GM10266 (cell line): ENCODE data around the gene EFNA2.

ENCODE experiments used
- DNase-seq: peaks from one replicate; pipeline ENCODE4 v3.0.0; 2012; ENCODE audit errors: extremely low spot score
- TF ChIP-seq, protein P1 (sequence below): IDR thresholded peaks from 2 replicates; pipeline ENCODE4 v1.5.1; 2012; ENCODE audit warnings: mild to moderate bottlenecking, low read depth; ENCODE audit not compliant: control insufficient read depth, insufficient read depth; ENCODE audit errors: missing control alignments

Gene EFNA2

DNA sequence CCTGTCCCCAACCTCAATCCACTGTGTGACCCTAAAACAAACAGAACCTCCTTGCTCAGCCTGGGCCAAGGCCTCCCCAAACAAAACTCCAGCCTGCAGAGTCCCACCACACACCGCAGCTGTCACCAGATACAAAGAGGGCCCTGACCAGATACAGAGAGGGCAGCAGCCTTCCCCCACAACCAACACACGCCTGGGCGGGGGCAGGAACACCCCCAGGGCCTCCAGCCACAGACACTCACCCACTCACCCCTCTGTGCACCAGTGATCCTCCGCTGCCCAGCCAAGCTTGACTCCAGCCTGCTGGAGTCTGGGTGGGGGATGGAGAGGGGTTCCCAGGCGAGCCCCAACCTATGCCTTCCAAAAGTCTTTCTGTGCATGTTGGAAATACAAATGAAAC lies 22.5 kb upstream of the EFNA2 start:
- TF ChIP-seq, protein P1, sequence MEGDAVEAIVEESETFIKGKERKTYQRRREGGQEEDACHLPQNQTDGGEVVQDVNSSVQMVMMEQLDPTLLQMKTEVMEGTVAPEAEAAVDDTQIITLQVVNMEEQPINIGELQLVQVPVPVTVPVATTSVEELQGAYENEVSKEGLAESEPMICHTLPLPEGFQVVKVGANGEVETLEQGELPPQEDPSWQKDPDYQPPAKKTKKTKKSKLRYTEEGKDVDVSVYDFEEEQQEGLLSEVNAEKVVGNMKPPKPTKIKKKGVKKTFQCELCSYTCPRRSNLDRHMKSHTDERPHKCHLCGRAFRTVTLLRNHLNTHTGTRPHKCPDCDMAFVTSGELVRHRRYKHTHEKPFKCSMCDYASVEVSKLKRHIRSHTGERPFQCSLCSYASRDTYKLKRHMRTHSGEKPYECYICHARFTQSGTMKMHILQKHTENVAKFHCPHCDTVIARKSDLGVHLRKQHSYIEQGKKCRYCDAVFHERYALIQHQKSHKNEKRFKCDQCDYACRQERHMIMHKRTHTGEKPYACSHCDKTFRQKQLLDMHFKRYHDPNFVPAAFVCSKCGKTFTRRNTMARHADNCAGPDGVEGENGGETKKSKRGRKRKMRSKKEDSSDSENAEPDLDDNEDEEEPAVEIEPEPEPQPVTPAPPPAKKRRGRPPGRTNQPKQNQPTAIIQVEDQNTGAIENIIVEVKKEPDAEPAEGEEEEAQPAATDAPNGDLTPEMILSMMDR: no peak
- DNase-seq: no peak

DNA sequence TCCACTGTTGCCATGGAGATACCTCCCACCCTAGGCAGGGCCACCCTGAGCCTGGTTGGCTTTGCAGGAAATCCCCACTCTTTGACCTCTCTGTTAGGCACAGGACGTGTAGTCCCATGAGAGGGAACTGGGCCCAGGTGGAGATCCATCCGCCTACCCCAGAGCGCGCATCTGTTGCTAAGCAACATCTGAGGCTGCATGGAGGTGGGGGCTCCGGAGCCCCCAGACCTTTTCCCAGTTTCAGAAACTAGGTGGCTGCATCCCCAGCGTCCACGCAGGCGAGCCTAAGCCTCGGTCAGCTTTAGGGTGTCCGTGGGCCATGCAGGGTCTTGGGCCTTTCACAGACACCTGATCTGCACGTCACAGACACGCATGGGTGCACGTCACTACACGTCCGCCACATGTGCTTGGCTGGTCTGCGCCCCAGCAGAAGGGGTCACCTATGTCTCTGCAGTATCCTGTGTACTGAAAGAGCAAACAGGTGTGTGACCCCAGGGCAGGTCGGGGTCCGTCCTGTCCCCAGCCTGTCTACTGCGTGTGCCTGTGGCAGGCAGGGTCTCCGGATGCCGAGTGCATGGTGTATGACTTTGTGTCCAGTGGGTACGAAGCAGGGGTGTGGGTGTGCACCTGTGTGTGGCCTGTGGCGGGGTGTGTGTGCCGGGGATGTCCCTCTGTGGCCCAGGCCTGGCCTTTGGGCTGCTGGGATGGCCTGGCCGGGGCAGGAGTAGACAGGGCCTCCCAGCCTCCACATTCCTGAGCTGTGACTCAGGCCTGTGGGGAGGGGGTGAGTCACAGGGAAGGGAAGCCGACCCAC lies 20.7 kb upstream of the EFNA2 start:
- DNase-seq: no peak
- TF ChIP-seq, protein P1: no peak

DNA sequence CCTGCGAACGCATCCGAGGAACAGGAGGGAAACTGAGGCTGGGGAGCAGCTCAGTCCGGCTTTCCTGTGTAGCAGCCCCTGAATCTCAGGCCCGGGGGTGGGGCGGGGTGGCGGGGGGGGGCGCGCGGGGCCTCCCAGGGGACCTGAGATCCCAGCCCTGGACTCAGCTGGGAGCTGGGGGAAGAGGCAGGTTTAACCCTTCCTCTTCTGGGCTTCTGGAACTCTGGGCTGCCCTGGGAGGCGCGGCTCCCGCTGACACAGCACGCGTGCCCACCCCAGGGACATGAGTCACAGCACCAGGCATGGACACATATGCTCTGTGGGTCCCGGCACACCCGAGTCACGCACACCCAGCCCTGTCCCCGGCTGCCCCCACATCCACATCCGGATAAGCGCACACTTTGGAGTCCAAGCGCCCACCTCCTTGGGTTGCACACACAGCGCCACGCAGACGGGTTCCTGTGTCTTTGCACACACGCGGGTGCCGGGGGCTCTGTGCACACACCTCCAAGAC lies 20.0 kb upstream of the EFNA2 start:
- TF ChIP-seq, protein P1: no peak
- DNase-seq: no peak

DNA sequence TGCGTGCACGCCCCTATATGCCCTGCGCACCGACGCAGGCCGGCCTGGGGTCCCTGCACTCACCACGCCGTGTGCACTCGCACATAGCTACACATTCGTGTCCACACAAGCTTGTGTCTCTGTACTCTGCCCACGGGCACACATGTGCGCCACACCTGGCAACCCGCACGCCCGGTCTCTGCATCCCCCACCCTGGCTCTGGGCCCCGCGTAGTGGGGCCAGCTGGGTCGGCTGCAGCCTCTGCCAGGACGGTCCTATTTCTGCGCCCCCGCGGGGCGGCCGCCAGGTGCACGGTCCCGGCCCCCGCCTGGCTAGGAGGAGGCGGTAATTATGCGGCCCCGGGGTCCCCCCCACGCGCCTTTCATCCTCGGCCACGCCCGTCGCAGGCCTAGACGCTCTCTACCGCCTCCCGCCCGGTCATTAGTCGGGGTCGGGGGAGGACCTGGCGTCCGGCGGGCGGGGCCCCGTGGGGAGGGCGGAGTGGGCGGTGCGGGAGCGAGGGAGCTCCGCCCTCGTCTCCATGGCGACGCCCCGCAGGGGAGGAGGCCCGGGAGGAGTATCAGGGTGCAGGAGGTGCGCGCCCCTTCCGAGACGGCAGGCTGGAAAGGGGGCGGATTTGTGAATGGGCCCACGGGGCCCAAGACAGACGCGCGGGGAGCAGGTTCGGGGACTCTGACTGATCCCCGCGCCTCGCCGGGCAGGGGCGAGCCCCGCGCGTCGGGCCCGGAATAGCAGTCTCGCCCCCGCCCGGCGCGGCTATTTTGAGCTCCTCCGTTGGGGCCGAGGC lies 19.4 kb upstream of the EFNA2 start:
- DNase-seq: peak; percentile 96
- TF ChIP-seq, protein P1: peak; percentile 15

DNA sequence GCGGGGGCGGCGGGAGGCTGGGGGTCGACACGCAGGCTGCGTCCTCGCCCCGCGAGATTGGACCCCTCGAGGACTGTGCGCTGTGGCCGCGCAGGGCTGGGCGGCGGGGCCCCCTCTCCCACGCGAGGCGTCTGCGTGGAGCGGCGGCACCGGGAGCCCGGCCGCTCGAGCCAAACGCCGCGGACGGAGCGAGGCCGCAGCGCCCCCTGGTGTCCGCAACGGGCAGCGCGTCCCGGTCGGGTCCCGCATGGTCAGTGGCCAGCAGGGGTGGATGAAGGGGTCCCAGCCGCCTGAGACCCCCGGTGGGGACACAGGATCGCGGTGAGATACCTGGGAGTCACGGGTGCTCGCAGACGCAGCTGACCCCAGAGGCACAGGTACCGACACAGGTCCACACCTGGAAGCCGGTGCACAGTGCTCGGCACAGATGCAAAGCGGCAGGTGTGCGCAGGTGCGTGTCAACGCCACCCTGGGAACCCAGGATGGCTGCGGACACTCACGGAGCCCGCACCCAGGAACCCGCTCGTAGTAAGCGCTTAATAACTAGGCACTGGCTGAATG lies 18.7 kb upstream of the EFNA2 start:
- TF ChIP-seq, protein P1: peak; percentile 99
- DNase-seq: peak; percentile 77

DNA sequence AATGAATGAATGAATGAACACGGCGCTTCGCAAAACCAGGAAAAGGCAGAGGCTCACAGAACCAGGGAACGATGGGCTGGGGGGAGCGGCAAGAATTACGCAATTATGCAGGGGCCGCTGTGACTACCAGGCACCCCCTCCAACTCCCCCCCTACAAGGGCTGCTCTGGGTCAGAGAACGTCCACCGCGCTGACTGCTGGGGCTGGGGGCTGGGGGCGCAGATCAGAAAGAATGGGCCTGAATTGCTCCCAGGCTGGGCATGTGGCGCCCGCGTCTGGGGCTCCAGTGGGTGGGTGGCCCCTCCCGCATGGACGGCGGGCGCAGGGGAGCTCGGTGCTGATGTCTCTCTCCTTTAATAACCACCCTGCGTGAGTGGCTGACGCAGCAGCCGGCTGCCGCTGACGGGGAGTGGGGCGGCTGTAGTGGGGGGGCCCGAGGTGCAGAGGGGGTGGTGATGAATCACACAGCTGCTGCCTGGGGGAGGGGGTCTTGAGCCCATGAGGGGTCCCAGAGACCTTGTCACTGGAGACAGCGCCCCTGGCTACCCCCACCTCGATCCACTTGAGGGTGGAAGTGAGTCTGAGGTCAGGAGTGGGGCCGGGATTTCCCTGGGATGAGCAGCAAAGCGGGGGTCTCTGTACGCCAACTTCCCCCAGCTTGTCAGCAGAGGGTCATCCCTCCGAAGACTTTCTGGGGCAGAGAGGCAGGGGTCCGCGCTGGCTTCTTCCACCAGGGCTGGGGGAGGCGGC lies 18.0 kb upstream of the EFNA2 start:
- no peak for DNase-seq
- TF ChIP-seq, protein P1: no peak
